Panc1 (cell line): Measurements from ENCODE around the gene SLC24A4.

Experiments used
- CTCF ChIP-seq: fragments of 450-650 bp; IDR thresholded peaks from 2 replicates; pipeline ENCODE4 v1.5.1; 2017; ENCODE audit warnings: mild to moderate bottlenecking
- POLR2AphosphoS5 ChIP-seq: IDR thresholded peaks from 2 replicates; pipeline ENCODE4 v1.6.1; 2012; ENCODE audit warnings: mild to moderate bottlenecking, low read depth, low read length, moderate library complexity
- REST ChIP-seq, 2 experiments: IDR thresholded peaks; 2 replicates each; pipeline ENCODE4 v1.6.1; 2011 to 2012; ENCODE audit warnings: low read depth in 2 of 2, control low read depth in 1 of 2, low read length in 1 of 2, mild to moderate bottlenecking in 1 of 2, moderate library complexity in 1 of 2; ENCODE audit not compliant: insufficient read depth in 1 of 2
- SIN3A ChIP-seq: IDR thresholded peaks from 2 replicates; pipeline ENCODE4 v1.6.1; 2012; ENCODE audit warnings: low read depth, mild to moderate bottlenecking, low read length, moderate library complexity, borderline replicate concordance; ENCODE audit not compliant: insufficient read depth
- TCF7L2 ChIP-seq: IDR thresholded peaks from 2 replicates; pipeline ENCODE4 v1.6.1; 2011; ENCODE audit warnings: mild to moderate bottlenecking, low read depth, low read length, inconsistent platforms

DNA sequence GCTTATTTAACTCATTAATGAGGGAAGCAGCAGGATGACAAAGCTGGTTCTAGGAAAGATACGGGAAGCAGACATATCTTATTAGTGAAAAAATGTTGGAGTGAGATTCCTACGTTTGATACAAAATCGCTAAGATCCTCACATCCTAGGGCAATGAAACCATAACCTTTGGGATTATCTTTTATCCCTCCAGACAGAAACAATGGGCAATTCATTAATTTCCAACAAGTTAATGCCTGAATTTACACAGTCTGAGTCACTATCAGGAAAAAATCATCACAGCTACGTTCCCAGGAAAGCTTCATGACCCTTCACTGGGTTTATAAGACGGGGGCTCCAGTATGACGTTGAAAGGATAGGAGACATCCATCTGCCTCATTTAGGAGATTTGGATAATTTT is 45.0 kb downstream of the SLC24A4 start:
- TF ChIP-seq CTCF (no peak), POLR2AphosphoS5 (no peak), REST (IDR thresholded peaks at IDR 0.05; ENCODE audit: insufficient read depth in 1 of 2, low read depth in 2 of 2, low read length in 1 of 2) (no peak), SIN3A (no peak), TCF7L2 (no peak)
